Vagina (tissue), 2 donors: ENCODE results near the gene SPACA9. TPM values are rescaled to one million over a fixed set of nuclear protein-coding genes. Genes with fewer than 3 reads are reported as not detected.

Experiments
- DNase-seq, 2 donors: peaks; one replicate each; pipeline ENCODE4 v3.0.0-alpha.2; 2017; ENCODE audit errors: extremely low spot score in 2 of 2
- H3K27ac ChIP-seq: fragments of 200-600 bp; sonication (generic); one replicate; pipeline ENCODE4 v1.5.1; 2019
- H3K27me3 ChIP-seq: fragments of 200-600 bp; sonication (generic); one replicate; pipeline ENCODE4 v1.5.1; 2019
- H3K36me3 ChIP-seq, 2 donors: fragments of 200-600 bp; sonication (generic); one replicate each; pipeline ENCODE4 v1.5.1; 2017 to 2019
- H3K4me1 ChIP-seq: fragments of 200-600 bp; sonication (generic); one replicate; pipeline ENCODE4 v1.5.1; 2019
- H3K4me3 ChIP-seq, 2 donors: fragments of 200-600 bp; sonication (generic); 1 replicate in 1 of 2; 2 replicates in 1 of 2; pipeline ENCODE4 v1.5.1; 2016 to 2019
- H3K9me3 ChIP-seq: fragments of 200-600 bp; sonication (generic); one replicate; pipeline ENCODE4 v1.5.1; 2019
- CTCF ChIP-seq, 3 experiments: fragments of 450-650 bp in 2 of 3; fragments of 200-600 bp in 1 of 3; sonication (generic) in 1 of 3; IDR thresholded peaks; one replicate each; pipeline ENCODE4 v1.5.1; 2017 to 2019; ENCODE audit warnings: antibody characterized with exemption in 3 of 3, mild to moderate bottlenecking in 2 of 3, moderate library complexity in 2 of 3
- POLR2A ChIP-seq, 2 donors: fragments of 450-650 bp; IDR thresholded peaks; one replicate each; pipeline ENCODE4 v1.6.1; 2017; ENCODE audit warnings: antibody characterized with exemption in 2 of 2, mild to moderate bottlenecking in 2 of 2, moderate library complexity in 2 of 2
- POLR2AphosphoS5 ChIP-seq, 2 donors: sonication (generic); formaldehyde crosslinking; IDR thresholded peaks; one replicate each; pipeline ENCODE4 v1.9.0; 2017; ENCODE audit warnings: antibody characterized with exemption in 2 of 2, mild to moderate bottlenecking in 2 of 2, low read depth in 1 of 2; ENCODE audit not compliant: insufficient read depth in 1 of 2
- intact Hi-C: fragments of 100-400 bp; cut with DNase I; formaldehyde crosslinking; loops from one replicate; pipeline ENCODE4 v1.15.1; 2023
- total RNA-seq: library from RNA; depleted of rRNA; stranded (reverse); fragments of >200 nt; gene quantifications from one replicate; pipeline ENCODE4 v1.2.3, GENCODE V29; 2016

SPACA9 gene
- total RNA-seq, 1 donor from 2014 or later, result 2.7 TPM

- H3K27me3 ChIP-seq, result no peaks in the 10 kb centered on the region
- no peak for DNase-seq
- H3K4me3 ChIP-seq, result peak within 1 kb of the TSS; percentile 80 to 98
- intact Hi-C loops, result loop anchor here (10.0 kb wide), 1 partner anchor 203 kb away; the partner anchor contains the start of gene GTF3C4
- peak within 1 kb of the TSS; percentile 91 for H3K27ac ChIP-seq
- H3K36me3 ChIP-seq, result no peaks in the 10 kb centered on the region
- no peaks in the 10 kb centered on the region for H3K9me3 ChIP-seq
- peaks cover 14% of the 10 kb centered on the region for H3K4me1 ChIP-seq
- no peak for TF ChIP-seq CTCF (IDR thresholded peaks at IDR 0.05)
- peak in 1 of 2 donors; percentile 10 for TF ChIP-seq POLR2A (IDR thresholded peaks at IDR 0.05)
Observed at GRCh38 chr9:132877824-132878694, 639 bp upstream of the SPACA9 start, which contains the start of gene AK8. TSS of gene AK8 (minus strand) at chr9:132878284. CDS start at chr9:132878255, 29 bp downstream.

GRCh38 chr9:132879457-132880323 is 992 bp downstream of the SPACA9 start:
- TF ChIP-seq CTCF (IDR thresholded peaks at IDR 0.05), result no peak
- TF ChIP-seq POLR2A (IDR thresholded peaks at IDR 0.05), result no peak
- TF ChIP-seq POLR2AphosphoS5 (IDR thresholded peaks at IDR 0.05; ENCODE audit: insufficient read depth in 1 of 2, low read depth in 1 of 2), result no peak
- Histone ChIP-seq H3K27ac (peak overlapping the region; percentile 91), H3K36me3 (no peaks in the 10 kb centered on the region), H3K4me3 (peak overlapping the region; percentile 80 to 98), H3K9me3 (no peaks in the 10 kb centered on the region), H3K4me1 (peaks cover 14% of the 10 kb centered on the region), H3K27me3 (no peaks in the 10 kb centered on the region)
- intact Hi-C loops, result loop anchor here (10.0 kb wide), 1 partner anchor 205 kb away; the partner anchor contains the start of gene GTF3C4
- DNase-seq, result no peak

- DNase-seq, result no peak
- Histone ChIP-seq H3K4me1 (peaks cover 14% of the 10 kb centered on the region), H3K9me3 (no peaks in the 10 kb centered on the region), H3K4me3 (no peak overlapping the region), H3K36me3 (no peaks in the 10 kb centered on the region), H3K27me3 (no peaks in the 10 kb centered on the region), H3K27ac (peak overlapping the region; percentile 91)
- TF ChIP-seq POLR2AphosphoS5 (IDR thresholded peaks at IDR 0.05; ENCODE audit: insufficient read depth in 1 of 2, low read depth in 1 of 2) (peak in 1 of 2 donors; percentile 28), POLR2A (IDR thresholded peaks at IDR 0.05) (no peak), CTCF (IDR thresholded peaks at IDR 0.05) (no peak)
- intact Hi-C loops, result no loop called here
Observed at GRCh38 chr9:132880324-132880661, 1.6 kb downstream of the SPACA9 start.

- H3K27ac ChIP-seq, result no peak overlapping the region
- H3K27me3 ChIP-seq, result no peaks in the 10 kb centered on the region
- no peak for DNase-seq
- no peaks in the 10 kb centered on the region for H3K36me3 ChIP-seq
- peaks cover 14% of the 10 kb centered on the region for H3K4me1 ChIP-seq
- intact Hi-C loops, result no loop called here
- H3K9me3 ChIP-seq, result no peaks in the 10 kb centered on the region
- TF ChIP-seq CTCF (IDR thresholded peaks at IDR 0.05), result no peak
- TF ChIP-seq POLR2A (IDR thresholded peaks at IDR 0.05), result no peak
- TF ChIP-seq POLR2AphosphoS5 (IDR thresholded peaks at IDR 0.05; ENCODE audit: insufficient read depth in 1 of 2, low read depth in 1 of 2), result no peak
- H3K4me3 ChIP-seq, result no peak overlapping the region
Observed at GRCh38 chr9:132881826-132882225, 3.1 kb downstream of the SPACA9 start.
